MM.1S (cell line): Measurements from ENCODE around the gene LINGO3.

ENCODE experiments used
- DNase-seq: peaks from one replicate; pipeline ENCODE4 v3.0.0-alpha.2; 2015
- H2AFZ ChIP-seq: fragments of 300-600 bp; sonication (generic); 2 replicates; pipeline ENCODE4 v1.6.0; 2016; ENCODE audit warnings: antibody characterized with exemption, low read length
- H3F3A ChIP-seq: fragments of 300-600 bp; sonication (generic); 2 replicates; pipeline ENCODE4 v1.6.1; 2016; ENCODE audit warnings: mild to moderate bottlenecking, antibody characterized with exemption, low read length, moderate library complexity, mixed read lengths; ENCODE audit not compliant: insufficient read depth
- H3K27ac ChIP-seq: fragments of 300-600 bp; sonication (generic); 2 replicates; pipeline ENCODE4 v1.5.1; 2016; ENCODE audit warnings: mild to moderate bottlenecking, low read length
- H3K27me3 ChIP-seq: fragments of 300-600 bp; sonication (generic); replicated peaks from 2 replicates; pipeline ENCODE4 v1.6.0; 2016; ENCODE audit warnings: low read length; ENCODE audit not compliant: insufficient read depth
- H3K36me3 ChIP-seq: fragments of 300-600 bp; sonication (generic); replicated peaks from 2 replicates; pipeline ENCODE4 v1.6.1; 2016; ENCODE audit warnings: mild to moderate bottlenecking, low read length, mixed read lengths; ENCODE audit not compliant: insufficient read depth
- H3K4me1 ChIP-seq: fragments of 300-600 bp; sonication (generic); 2 replicates; pipeline ENCODE4 v1.6.1; 2016; ENCODE audit warnings: low read length, mixed read lengths
- H3K4me2 ChIP-seq: fragments of 300-600 bp; sonication (generic); 2 replicates; pipeline ENCODE4 v1.6.0; 2016; ENCODE audit warnings: low read depth, low read length
- H3K4me3 ChIP-seq: fragments of 300-600 bp; sonication (generic); 2 replicates; pipeline ENCODE4 v1.5.1; 2016; ENCODE audit warnings: low read length, mixed read lengths
- H3K79me2 ChIP-seq: fragments of 300-600 bp; sonication (generic); 2 replicates; pipeline ENCODE4 v1.6.1; 2016; ENCODE audit warnings: mixed run types, low read length, mixed read lengths
- H3K9ac ChIP-seq: fragments of 300-600 bp; sonication (generic); 2 replicates; pipeline ENCODE4 v1.6.1; 2016; ENCODE audit warnings: low read length, mixed read lengths
- H3K9me2 ChIP-seq: fragments of 300-600 bp; sonication (generic); replicated peaks from 2 replicates; pipeline ENCODE4 v1.6.1; 2016; ENCODE audit warnings: mild to moderate bottlenecking, low read length, mixed read lengths; ENCODE audit not compliant: insufficient read depth
- H3K9me3 ChIP-seq: fragments of 300-600 bp; sonication (generic); replicated peaks from 2 replicates; pipeline ENCODE4 v1.6.1; 2016; ENCODE audit warnings: mild to moderate bottlenecking, low read length, mixed read lengths; ENCODE audit not compliant: insufficient read depth
- H4K20me1 ChIP-seq: fragments of 300-600 bp; sonication (generic); 2 replicates; pipeline ENCODE4 v1.6.1; 2016; ENCODE audit warnings: mild to moderate bottlenecking, low read length, moderate library complexity, mixed read lengths; ENCODE audit not compliant: insufficient read depth
- EZH2 ChIP-seq: fragments of 300-600 bp; sonication (generic); optimal IDR thresholded peaks from 2 replicates; pipeline ENCODE3; 2017; ENCODE audit warnings: low read depth, mild to moderate bottlenecking, antibody characterized with exemption, low read length, mixed read lengths
- EZH2phosphoT487 ChIP-seq: fragments of 300-600 bp; sonication (generic); IDR thresholded peaks from 2 replicates; pipeline ENCODE4 v1.6.1; 2018; ENCODE audit warnings: antibody characterized with exemption, low read length
- TF ChIP-seq, protein P1 (sequence below): fragments of 300-600 bp; sonication (generic); IDR thresholded peaks from 2 replicates; pipeline ENCODE4 v1.5.1; 2016; ENCODE audit warnings: antibody characterized with exemption, low read length, mixed read lengths

Gene LINGO3

GRCh38 chr19:2319551-2319950, 11.6 kb upstream of the LINGO3 start:
- H4K20me1 ChIP-seq, result no peaks in the 10 kb centered on the region
- no peaks in the 10 kb centered on the region for H3K9me3 ChIP-seq
- TF ChIP-seq EZH2, result no peak
- H3K9me2 ChIP-seq, result no peaks in the 10 kb centered on the region
- H3K4me1 ChIP-seq, result no peaks in the 10 kb centered on the region
- no peak for DNase-seq
- peaks cover 10% of the 10 kb centered on the region for H3K79me2 ChIP-seq
- H3K27ac ChIP-seq, result no peak overlapping the region
- H3K4me3 ChIP-seq, result no peak overlapping the region
- H3K27me3 ChIP-seq, result peaks cover 12% of the 10 kb centered on the region; the same call in 1 of the 2 replicates
- no peak overlapping the region for H3K4me2 ChIP-seq
- peaks cover 5% of the 10 kb centered on the region; the same call in 1 of the 2 replicates for H3F3A ChIP-seq
- no peaks in the 10 kb centered on the region for H3K36me3 ChIP-seq
- H3K9ac ChIP-seq, result no peak overlapping the region
- no peak overlapping the region for H2AFZ ChIP-seq

DNA sequence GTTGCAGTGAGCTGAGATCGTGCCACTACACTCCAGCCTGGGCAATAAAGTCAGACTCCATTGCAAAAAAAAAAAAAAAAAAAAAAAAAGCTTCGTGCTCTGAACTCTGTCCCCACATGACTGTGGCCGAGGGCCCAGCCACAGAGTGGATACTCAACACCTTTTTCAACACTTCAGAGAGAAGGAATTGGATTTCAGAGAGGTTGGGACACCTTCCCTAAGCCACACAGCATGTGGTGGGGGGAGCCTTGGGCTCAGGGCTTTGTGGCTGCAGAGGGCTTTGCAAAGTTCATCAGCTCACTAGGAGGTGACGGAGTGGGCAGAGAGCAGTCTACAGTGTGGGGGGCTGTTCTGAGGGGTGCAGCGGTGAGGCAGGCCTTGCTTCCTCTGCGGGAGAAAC, 11.0 kb upstream of the LINGO3 start:
- Histone ChIP-seq H3K9ac (no peak overlapping the region), H3K9me2 (no peaks in the 10 kb centered on the region), H2AFZ (no peak overlapping the region), H3K4me1 (no peaks in the 10 kb centered on the region), H3K36me3 (no peaks in the 10 kb centered on the region), H3K79me2 (peaks cover 4% of the 10 kb centered on the region), H4K20me1 (no peaks in the 10 kb centered on the region), H3K9me3 (no peaks in the 10 kb centered on the region), H3F3A (peaks cover 5% of the 10 kb centered on the region; the same call in 1 of the 2 replicates), H3K4me2 (no peak overlapping the region), H3K27ac (no peak overlapping the region), H3K4me3 (no peak overlapping the region), H3K27me3 (peaks cover 18% of the 10 kb centered on the region)
- DNase-seq, result no peak
- no peak for TF ChIP-seq EZH2
- TF ChIP-seq, protein P1, sequence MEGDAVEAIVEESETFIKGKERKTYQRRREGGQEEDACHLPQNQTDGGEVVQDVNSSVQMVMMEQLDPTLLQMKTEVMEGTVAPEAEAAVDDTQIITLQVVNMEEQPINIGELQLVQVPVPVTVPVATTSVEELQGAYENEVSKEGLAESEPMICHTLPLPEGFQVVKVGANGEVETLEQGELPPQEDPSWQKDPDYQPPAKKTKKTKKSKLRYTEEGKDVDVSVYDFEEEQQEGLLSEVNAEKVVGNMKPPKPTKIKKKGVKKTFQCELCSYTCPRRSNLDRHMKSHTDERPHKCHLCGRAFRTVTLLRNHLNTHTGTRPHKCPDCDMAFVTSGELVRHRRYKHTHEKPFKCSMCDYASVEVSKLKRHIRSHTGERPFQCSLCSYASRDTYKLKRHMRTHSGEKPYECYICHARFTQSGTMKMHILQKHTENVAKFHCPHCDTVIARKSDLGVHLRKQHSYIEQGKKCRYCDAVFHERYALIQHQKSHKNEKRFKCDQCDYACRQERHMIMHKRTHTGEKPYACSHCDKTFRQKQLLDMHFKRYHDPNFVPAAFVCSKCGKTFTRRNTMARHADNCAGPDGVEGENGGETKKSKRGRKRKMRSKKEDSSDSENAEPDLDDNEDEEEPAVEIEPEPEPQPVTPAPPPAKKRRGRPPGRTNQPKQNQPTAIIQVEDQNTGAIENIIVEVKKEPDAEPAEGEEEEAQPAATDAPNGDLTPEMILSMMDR, result no peak
- no peak for TF ChIP-seq EZH2phosphoT487

- TF ChIP-seq EZH2phosphoT487, result no peak
- no peak for TF ChIP-seq EZH2
- H4K20me1 ChIP-seq, result no peaks in the 10 kb centered on the region
- no peak overlapping the region for H2AFZ ChIP-seq
- H3K9me2 ChIP-seq, result no peaks in the 10 kb centered on the region
- no peaks in the 10 kb centered on the region for H3K79me2 ChIP-seq
- peaks cover 5% of the 10 kb centered on the region; the same call in 1 of the 2 replicates for H3F3A ChIP-seq
- no peaks in the 10 kb centered on the region for H3K9me3 ChIP-seq
- H3K36me3 ChIP-seq, result no peaks in the 10 kb centered on the region
- peaks cover 30% of the 10 kb centered on the region for H3K27me3 ChIP-seq
- no peak overlapping the region for H3K9ac ChIP-seq
- H3K27ac ChIP-seq, result no peak overlapping the region
- no peak overlapping the region for H3K4me3 ChIP-seq
- no peaks in the 10 kb centered on the region for H3K4me1 ChIP-seq
- no peak overlapping the region for H3K4me2 ChIP-seq
- no peak for DNase-seq
Observed at GRCh38 chr19:2317756-2318155, 9.8 kb upstream of the LINGO3 start.

- H3K9ac ChIP-seq, result no peak overlapping the region
- H3K27me3 ChIP-seq, result peaks cover 34% of the 10 kb centered on the region
- H4K20me1 ChIP-seq, result no peaks in the 10 kb centered on the region
- no peak overlapping the region for H2AFZ ChIP-seq
- H3K9me2 ChIP-seq, result no peaks in the 10 kb centered on the region
- no peak overlapping the region for H3K4me2 ChIP-seq
- no peak overlapping the region for H3K27ac ChIP-seq
- DNase-seq, result no peak
- no peaks in the 10 kb centered on the region for H3K4me1 ChIP-seq
- no peaks in the 10 kb centered on the region for H3K79me2 ChIP-seq
- TF ChIP-seq, protein P1, result no peak
- TF ChIP-seq EZH2 (no peak), EZH2phosphoT487 (no peak)
- no peak overlapping the region for H3K4me3 ChIP-seq
- no peaks in the 10 kb centered on the region for H3K9me3 ChIP-seq
- no peaks in the 10 kb centered on the region for H3K36me3 ChIP-seq
- peaks cover 5% of the 10 kb centered on the region; the same call in 1 of the 2 replicates for H3F3A ChIP-seq
Observed at GRCh38 chr19:2317300-2317699, 9.3 kb upstream of the LINGO3 start.
